RWPE2 (cell line): ENCODE data around the gene HS3ST4.

Experiments used
- ATAC-seq: fragments of 200-7000 bp; cut with Tn5 transposase; 3 replicates; pipeline ENCODE4 v1.9.1; 2021; ENCODE audit warnings: low read depth
- DNase-seq: peaks from one replicate; pipeline ENCODE4 v3.0.0-alpha.2; 2020; ENCODE audit warnings: low spot score
- H3K27ac ChIP-seq: fragments of 450-650 bp; 2 replicates; pipeline ENCODE4 v1.5.1; 2017; ENCODE audit warnings: mild to moderate bottlenecking; ENCODE audit not compliant: poor library complexity, severe bottlenecking
- H3K27me3 ChIP-seq: fragments of 250-450 bp; sonication (Bioruptor Pico); 2 replicates; pipeline ENCODE4 v1.5.1; 2021; ENCODE audit warnings: mild to moderate bottlenecking, moderate library complexity; ENCODE audit not compliant: insufficient read depth, poor library complexity, severe bottlenecking
- H3K36me3 ChIP-seq: fragments of 250-450 bp; sonication (Bioruptor Pico); 2 replicates; pipeline ENCODE4 v1.5.1; 2020; ENCODE audit warnings: low read depth, mild to moderate bottlenecking, moderate library complexity
- H3K4me1 ChIP-seq: fragments of 250-450 bp; sonication (Bioruptor Pico); 2 replicates; pipeline ENCODE4 v1.5.1; 2021; ENCODE audit warnings: mild to moderate bottlenecking, moderate library complexity; ENCODE audit not compliant: insufficient read depth, poor library complexity, severe bottlenecking
- H3K4me3 ChIP-seq: fragments of 250-450 bp; sonication (Bioruptor Pico); 2 replicates; pipeline ENCODE4 v1.5.1; 2021; ENCODE audit warnings: mild to moderate bottlenecking, moderate library complexity; ENCODE audit not compliant: severe bottlenecking
- H3K9me3 ChIP-seq: fragments of 250-450 bp; sonication (Bioruptor Pico); 2 replicates; pipeline ENCODE4 v1.5.1; 2021; ENCODE audit warnings: mild to moderate bottlenecking, moderate library complexity; ENCODE audit not compliant: severe bottlenecking
- TF ChIP-seq, protein P1 (sequence below): fragments of 450-650 bp; IDR thresholded peaks from one replicate; pipeline ENCODE4 v1.5.1; 2017; ENCODE audit warnings: mild to moderate bottlenecking, moderate library complexity; ENCODE audit not compliant: poor library complexity, severe bottlenecking

Gene HS3ST4

DNA sequence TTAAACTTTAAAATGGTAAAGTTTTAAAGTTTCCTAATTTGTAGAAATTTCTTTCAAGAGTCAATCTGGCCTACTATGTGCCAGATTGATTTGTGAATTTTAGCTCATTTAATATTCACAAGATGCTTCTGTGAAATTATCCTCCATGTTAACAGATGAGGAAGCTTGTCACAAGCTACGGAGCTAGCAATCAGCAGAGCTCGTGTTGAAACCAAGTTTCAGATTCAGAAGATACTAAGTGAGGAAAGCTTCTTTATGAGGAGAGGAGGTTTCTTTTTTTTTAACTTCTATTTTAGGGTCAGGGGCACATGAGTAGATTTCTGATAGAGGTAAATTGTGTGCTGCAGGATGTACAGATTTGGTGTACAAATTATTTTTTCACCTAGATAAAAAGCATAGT is 135.9 kb downstream of the HS3ST4 start:
- no peaks in the 10 kb centered on the region for H3K36me3 ChIP-seq
- no peak for ATAC-seq
- no peaks in the 10 kb centered on the region for H3K27me3 ChIP-seq
- H3K9me3 ChIP-seq = no peaks in the 10 kb centered on the region
- H3K4me1 ChIP-seq = no peaks in the 10 kb centered on the region
- TF ChIP-seq, protein P1, sequence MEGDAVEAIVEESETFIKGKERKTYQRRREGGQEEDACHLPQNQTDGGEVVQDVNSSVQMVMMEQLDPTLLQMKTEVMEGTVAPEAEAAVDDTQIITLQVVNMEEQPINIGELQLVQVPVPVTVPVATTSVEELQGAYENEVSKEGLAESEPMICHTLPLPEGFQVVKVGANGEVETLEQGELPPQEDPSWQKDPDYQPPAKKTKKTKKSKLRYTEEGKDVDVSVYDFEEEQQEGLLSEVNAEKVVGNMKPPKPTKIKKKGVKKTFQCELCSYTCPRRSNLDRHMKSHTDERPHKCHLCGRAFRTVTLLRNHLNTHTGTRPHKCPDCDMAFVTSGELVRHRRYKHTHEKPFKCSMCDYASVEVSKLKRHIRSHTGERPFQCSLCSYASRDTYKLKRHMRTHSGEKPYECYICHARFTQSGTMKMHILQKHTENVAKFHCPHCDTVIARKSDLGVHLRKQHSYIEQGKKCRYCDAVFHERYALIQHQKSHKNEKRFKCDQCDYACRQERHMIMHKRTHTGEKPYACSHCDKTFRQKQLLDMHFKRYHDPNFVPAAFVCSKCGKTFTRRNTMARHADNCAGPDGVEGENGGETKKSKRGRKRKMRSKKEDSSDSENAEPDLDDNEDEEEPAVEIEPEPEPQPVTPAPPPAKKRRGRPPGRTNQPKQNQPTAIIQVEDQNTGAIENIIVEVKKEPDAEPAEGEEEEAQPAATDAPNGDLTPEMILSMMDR = no peak
- H3K27ac ChIP-seq = no peak overlapping the region
- DNase-seq = no peak
- H3K4me3 ChIP-seq = no peak overlapping the region

- Histone ChIP-seq H3K36me3 (no peaks in the 10 kb centered on the region), H3K9me3 (no peaks in the 10 kb centered on the region), H3K4me1 (no peaks in the 10 kb centered on the region), H3K27ac (no peak overlapping the region), H3K4me3 (no peak overlapping the region), H3K27me3 (no peaks in the 10 kb centered on the region)
- TF ChIP-seq, protein P1 = no peak
- no peak for ATAC-seq
- DNase-seq = no peak
Measured at GRCh38 chr16:25828510-25828909, 136.8 kb downstream of the HS3ST4 start.

GRCh38 chr16:25832291-25832690 is 140.5 kb downstream of the HS3ST4 start:
- Histone ChIP-seq H3K36me3 (no peaks in the 10 kb centered on the region), H3K27ac (no peak overlapping the region), H3K27me3 (no peaks in the 10 kb centered on the region), H3K9me3 (no peaks in the 10 kb centered on the region), H3K4me1 (no peaks in the 10 kb centered on the region), H3K4me3 (no peak overlapping the region)
- TF ChIP-seq, protein P1 = no peak
- ATAC-seq (no peak), DNase-seq (no peak)

DNA sequence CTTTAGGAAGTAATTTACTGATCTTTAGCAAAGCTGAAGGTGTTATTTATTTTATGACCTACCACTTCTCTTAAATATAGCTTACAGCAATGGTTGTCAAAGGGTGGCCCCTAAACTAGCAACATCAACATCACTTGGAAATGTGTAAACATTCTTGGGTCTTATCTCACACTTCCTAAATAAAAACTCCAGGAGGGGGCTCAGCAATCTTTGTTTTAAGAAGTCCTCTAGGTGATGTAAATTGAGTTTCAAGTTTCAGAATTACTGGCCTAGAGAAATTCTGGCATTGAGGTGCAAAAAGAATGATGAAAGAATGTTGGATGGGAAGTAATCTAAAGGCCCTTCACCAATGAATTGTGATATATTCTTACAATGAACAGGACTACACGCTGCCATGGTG is 142.3 kb downstream of the HS3ST4 start:
- Histone ChIP-seq H3K4me1 (no peaks in the 10 kb centered on the region), H3K27ac (no peak overlapping the region), H3K27me3 (no peaks in the 10 kb centered on the region), H3K9me3 (no peaks in the 10 kb centered on the region), H3K36me3 (no peaks in the 10 kb centered on the region), H3K4me3 (no peak overlapping the region)
- no peak for ATAC-seq
- TF ChIP-seq, protein P1 = no peak
- no peak for DNase-seq

GRCh38 chr16:25835126-25835525 is 143.4 kb downstream of the HS3ST4 start:
- no peaks in the 10 kb centered on the region for H3K4me1 ChIP-seq
- H3K27ac ChIP-seq = no peak overlapping the region
- H3K27me3 ChIP-seq = no peaks in the 10 kb centered on the region
- no peaks in the 10 kb centered on the region for H3K9me3 ChIP-seq
- no peak for DNase-seq
- TF ChIP-seq, protein P1 = no peak
- ATAC-seq = no peak
- no peak overlapping the region for H3K4me3 ChIP-seq
- no peaks in the 10 kb centered on the region for H3K36me3 ChIP-seq
